Measurements from ENCODE around the gene PAQR5.
"Not testable (repeated sequence)": the region's sequence is repeated elsewhere in the genome, so short reads cannot be mapped to it uniquely, and the experiment has no call there.

Gene PAQR5

GRCh38 chr15:69424748-69425413 is 126.2 kb downstream of the PAQR5 start:
- Histone ChIP-seq H3K36me3 (ENCODE audit: control insufficient read depth, insufficient read depth, low read length) (peaks cover 98% of the 10 kb centered on the region), H3K4me1 (ENCODE audit: control insufficient read depth, insufficient read depth, low read length) (no peaks in the 10 kb centered on the region), H3K27ac (ENCODE audit: low read depth, low read length) (no peak overlapping the region), H3K9ac (ENCODE audit: low read length) (no peak overlapping the region), H3K27me3 (ENCODE audit: control insufficient read depth, insufficient read depth, low read length) (no peaks in the 10 kb centered on the region), H3K9me3 (ENCODE audit: control insufficient read depth, insufficient read depth, low read depth, low read length) (no peaks in the 10 kb centered on the region), H3K4me3 (ENCODE audit: low read depth, low read length) (no peak overlapping the region)

- Histone ChIP-seq H3K4me1 (ENCODE audit: control insufficient read depth, insufficient read depth, low read length) (no peaks in the 10 kb centered on the region), H3K27me3 (ENCODE audit: control insufficient read depth, insufficient read depth, low read length) (no peaks in the 10 kb centered on the region), H3K36me3 (ENCODE audit: control insufficient read depth, insufficient read depth, low read length) (peaks cover 96% of the 10 kb centered on the region), H3K27ac (ENCODE audit: low read depth, low read length) (no peak overlapping the region), H3K9ac (ENCODE audit: low read length) (no peak overlapping the region), H3K4me3 (ENCODE audit: low read depth, low read length) (no peak overlapping the region), H3K9me3 (ENCODE audit: control insufficient read depth, insufficient read depth, low read depth, low read length) (no peaks in the 10 kb centered on the region)
These were observed 135.1 kb downstream of the PAQR5 start for GRCh38 chr15:69433831-69434230.

- H3K27ac ChIP-seq (ENCODE audit: low read depth, low read length): no peak overlapping the region
- no peaks in the 10 kb centered on the region for H3K27me3 ChIP-seq (ENCODE audit: control insufficient read depth, insufficient read depth, low read length)
- no peak overlapping the region for H3K9ac ChIP-seq (ENCODE audit: low read length)
- H3K4me3 ChIP-seq (ENCODE audit: low read depth, low read length): no peak overlapping the region
- no peaks in the 10 kb centered on the region for H3K9me3 ChIP-seq (ENCODE audit: control insufficient read depth, insufficient read depth, low read depth, low read length)
- H3K36me3 ChIP-seq (ENCODE audit: control insufficient read depth, insufficient read depth, low read length): peaks cover 96% of the 10 kb centered on the region
- H3K4me1 ChIP-seq (ENCODE audit: control insufficient read depth, insufficient read depth, low read length): no peaks in the 10 kb centered on the region
These were observed 135.5 kb downstream of the PAQR5 start for GRCh38 chr15:69434238-69434637.

GRCh38 chr15:69434679-69435078 is 136.0 kb downstream of the PAQR5 start:
- Histone ChIP-seq H3K27me3 (ENCODE audit: control insufficient read depth, insufficient read depth, low read length) (no peaks in the 10 kb centered on the region), H3K36me3 (ENCODE audit: control insufficient read depth, insufficient read depth, low read length) (peaks cover 96% of the 10 kb centered on the region), H3K4me3 (ENCODE audit: low read depth, low read length) (no peak overlapping the region), H3K27ac (ENCODE audit: low read depth, low read length) (no peak overlapping the region), H3K9me3 (ENCODE audit: control insufficient read depth, insufficient read depth, low read depth, low read length) (no peaks in the 10 kb centered on the region), H3K9ac (ENCODE audit: low read length) (no peak overlapping the region), H3K4me1 (ENCODE audit: control insufficient read depth, insufficient read depth, low read length) (no peaks in the 10 kb centered on the region)

GRCh38 chr15:69435985-69436384 is 137.3 kb downstream of the PAQR5 start:
- Histone ChIP-seq H3K4me1 (ENCODE audit: control insufficient read depth, insufficient read depth, low read length) (no peaks in the 10 kb centered on the region), H3K36me3 (ENCODE audit: control insufficient read depth, insufficient read depth, low read length) (peaks cover 96% of the 10 kb centered on the region)

GRCh38 chr15:69436951-69437350 is 138.2 kb downstream of the PAQR5 start:
- Histone ChIP-seq H3K9ac (ENCODE audit: low read length) (no peak overlapping the region), H3K4me3 (ENCODE audit: low read depth, low read length) (no peak overlapping the region), H3K4me1 (ENCODE audit: control insufficient read depth, insufficient read depth, low read length) (no peaks in the 10 kb centered on the region), H3K27ac (ENCODE audit: low read depth, low read length) (peak overlapping the region; percentile 45; the same call in 1 of the 2 replicates), H3K36me3 (ENCODE audit: control insufficient read depth, insufficient read depth, low read length) (peaks cover 98% of the 10 kb centered on the region), H3K9me3 (ENCODE audit: control insufficient read depth, insufficient read depth, low read depth, low read length) (no peaks in the 10 kb centered on the region), H3K27me3 (ENCODE audit: control insufficient read depth, insufficient read depth, low read length) (no peaks in the 10 kb centered on the region)

More at GRCh38 chr15:69435985-69436384, 137.3 kb downstream of the PAQR5 start:
- Histone ChIP-seq H3K27me3 (ENCODE audit: control insufficient read depth, insufficient read depth, low read length) (no peaks in the 10 kb centered on the region), H3K9ac (ENCODE audit: low read length) (no peak overlapping the region), H3K27ac (ENCODE audit: low read depth, low read length) (no peak overlapping the region), H3K4me3 (ENCODE audit: low read depth, low read length) (no peak overlapping the region), H3K9me3 (ENCODE audit: control insufficient read depth, insufficient read depth, low read depth, low read length) (no peaks in the 10 kb centered on the region)

GRCh38 chr15:69439623-69440022 is 140.9 kb downstream of the PAQR5 start:
- Histone ChIP-seq H3K27ac (ENCODE audit: low read depth, low read length) (no peak overlapping the region), H3K9me3 (ENCODE audit: control insufficient read depth, insufficient read depth, low read depth, low read length) (no peaks in the 10 kb centered on the region), H3K4me1 (ENCODE audit: control insufficient read depth, insufficient read depth, low read length) (no peaks in the 10 kb centered on the region), H3K4me3 (ENCODE audit: low read depth, low read length) (no peak overlapping the region), H3K9ac (ENCODE audit: low read length) (no peak overlapping the region), H3K36me3 (ENCODE audit: control insufficient read depth, insufficient read depth, low read length) (peaks cover 97% of the 10 kb centered on the region), H3K27me3 (ENCODE audit: control insufficient read depth, insufficient read depth, low read length) (no peaks in the 10 kb centered on the region)

GRCh38 chr15:69443032-69443611 is 144.4 kb downstream of the PAQR5 start:
- no peak overlapping the region for H3K27ac ChIP-seq (ENCODE audit: low read depth, low read length)
- no peaks in the 10 kb centered on the region for H3K4me1 ChIP-seq (ENCODE audit: control insufficient read depth, insufficient read depth, low read length)
- no peaks in the 10 kb centered on the region for H3K9me3 ChIP-seq (ENCODE audit: control insufficient read depth, insufficient read depth, low read depth, low read length)
- no peaks in the 10 kb centered on the region for H3K27me3 ChIP-seq (ENCODE audit: control insufficient read depth, insufficient read depth, low read length)
- no peak overlapping the region for H3K9ac ChIP-seq (ENCODE audit: low read length)
- no peak overlapping the region for H3K4me3 ChIP-seq (ENCODE audit: low read depth, low read length)
- peaks cover 99% of the 10 kb centered on the region for H3K36me3 ChIP-seq (ENCODE audit: control insufficient read depth, insufficient read depth, low read length)

GRCh38 chr15:69444686-69445085 is 146.0 kb downstream of the PAQR5 start:
- H3K27ac ChIP-seq (ENCODE audit: low read depth, low read length): no peak overlapping the region
- peaks cover 95% of the 10 kb centered on the region for H3K36me3 ChIP-seq (ENCODE audit: control insufficient read depth, insufficient read depth, low read length)
- H3K4me1 ChIP-seq (ENCODE audit: control insufficient read depth, insufficient read depth, low read length): no peaks in the 10 kb centered on the region
- no peaks in the 10 kb centered on the region for H3K9me3 ChIP-seq (ENCODE audit: control insufficient read depth, insufficient read depth, low read depth, low read length)
- H3K9ac ChIP-seq (ENCODE audit: low read length): no peak overlapping the region
- no peak overlapping the region for H3K4me3 ChIP-seq (ENCODE audit: low read depth, low read length)
- H3K27me3 ChIP-seq (ENCODE audit: control insufficient read depth, insufficient read depth, low read length): no peaks in the 10 kb centered on the region

GRCh38 chr15:69446953-69447352 is 148.2 kb downstream of the PAQR5 start:
- H3K27me3 ChIP-seq (ENCODE audit: control insufficient read depth, insufficient read depth, low read length): no peaks in the 10 kb centered on the region
- H3K27ac ChIP-seq (ENCODE audit: low read depth, low read length): no peak overlapping the region
- H3K4me1 ChIP-seq (ENCODE audit: control insufficient read depth, insufficient read depth, low read length): no peaks in the 10 kb centered on the region
- H3K9ac ChIP-seq (ENCODE audit: low read length): no peak overlapping the region
- no peak overlapping the region for H3K4me3 ChIP-seq (ENCODE audit: low read depth, low read length)
- no peaks in the 10 kb centered on the region for H3K9me3 ChIP-seq (ENCODE audit: control insufficient read depth, insufficient read depth, low read depth, low read length)
- H3K36me3 ChIP-seq (ENCODE audit: control insufficient read depth, insufficient read depth, low read length): peaks cover 73% of the 10 kb centered on the region

- H3K36me3 ChIP-seq (ENCODE audit: control insufficient read depth, insufficient read depth, low read length): peaks cover 63% of the 10 kb centered on the region
These were observed 151.5 kb downstream of the PAQR5 start for GRCh38 chr15:69450221-69450620.

More at GRCh38 chr15:69450221-69450620, 151.5 kb downstream of the PAQR5 start:
- H3K4me1 ChIP-seq (ENCODE audit: control insufficient read depth, insufficient read depth, low read length); H3K27me3 ChIP-seq (ENCODE audit: control insufficient read depth, insufficient read depth, low read length); H3K9me3 ChIP-seq (ENCODE audit: control insufficient read depth, insufficient read depth, low read depth, low read length); H3K27ac ChIP-seq (ENCODE audit: low read depth, low read length); H3K4me3 ChIP-seq (ENCODE audit: low read depth, low read length); H3K9ac ChIP-seq (ENCODE audit: low read length): not testable (repeated sequence)

Data from HUES6 (cell line).